A549 (cell line): ENCODE results near the gene UVRAG.

Experiments
- CBX8 ChIP-seq: fragments of 200-600 bp; sonication (generic); IDR thresholded peaks from 2 replicates; pipeline ENCODE4 v1.6.1; 2016
- CHD4 ChIP-seq: fragments of 200-600 bp; sonication (generic); IDR thresholded peaks from 2 replicates; pipeline ENCODE4 v1.6.1; 2016; ENCODE audit warnings: antibody characterized with exemption, mild to moderate bottlenecking, borderline replicate concordance
- CTCF ChIP-seq: fragments of >200 bp; sonication (Bioruptor Twin); formaldehyde crosslinking; IDR thresholded peaks from 3 replicates; pipeline ENCODE4 v1.5.1; 2016
- FOSL2 ChIP-seq, 2 experiments: fragments of 450-650 bp in 1 of 2; fragments of >200 bp in 1 of 2; sonication (Bioruptor Twin) in 1 of 2; formaldehyde crosslinking; IDR thresholded peaks; 2 replicates each; pipeline versions ENCODE4 v1.5.0 to v1.6.1; 2016 to 2020; ENCODE audit warnings: mild to moderate bottlenecking in 1 of 2, moderate library complexity in 1 of 2
- MAFK ChIP-seq: fragments of 450-650 bp; IDR thresholded peaks from 2 replicates; pipeline ENCODE4 v1.6.1; 2014; ENCODE audit not compliant: partially characterized antibody
- POLR2A ChIP-seq: IDR thresholded peaks from 2 replicates; pipeline ENCODE4 v1.6.1; 2012; ENCODE audit warnings: mild to moderate bottlenecking, low read length
- RAD21 ChIP-seq, 2 experiments: fragments of >200 bp in 1 of 2; sonication (Bioruptor Twin) in 1 of 2; formaldehyde crosslinking in 1 of 2; IDR thresholded peaks in 1 of 2; conservative IDR thresholded peaks in 1 of 2; 2 replicates in 1 of 2; 3 replicates in 1 of 2; pipeline ENCODE4 v1.6.1; 2012 to 2018; ENCODE audit warnings: inconsistent platforms in 1 of 2
- RNF2 ChIP-seq: fragments of 200-600 bp; sonication (generic); IDR thresholded peaks from 2 replicates; pipeline ENCODE4 v1.6.1; 2016; ENCODE audit warnings: low read depth, mild to moderate bottlenecking, antibody characterized with exemption, moderate library complexity, borderline replicate concordance
- SMC3 ChIP-seq: fragments of >200 bp; sonication (Bioruptor Twin); formaldehyde crosslinking; IDR thresholded peaks from 3 replicates; pipeline ENCODE4 v1.6.1; 2018; ENCODE audit warnings: inconsistent platforms
- TF ChIP-seq, protein P1 (sequence below): IDR thresholded peaks from 2 replicates; pipeline ENCODE4 v1.6.1; 2012
- TF ChIP-seq, protein P2 (sequence below): fragments of 150-350 bp; IDR thresholded peaks from 2 replicates; pipeline ENCODE4 v1.6.1; 2014; ENCODE audit warnings: low read depth, mild to moderate bottlenecking, low read length

DNA sequence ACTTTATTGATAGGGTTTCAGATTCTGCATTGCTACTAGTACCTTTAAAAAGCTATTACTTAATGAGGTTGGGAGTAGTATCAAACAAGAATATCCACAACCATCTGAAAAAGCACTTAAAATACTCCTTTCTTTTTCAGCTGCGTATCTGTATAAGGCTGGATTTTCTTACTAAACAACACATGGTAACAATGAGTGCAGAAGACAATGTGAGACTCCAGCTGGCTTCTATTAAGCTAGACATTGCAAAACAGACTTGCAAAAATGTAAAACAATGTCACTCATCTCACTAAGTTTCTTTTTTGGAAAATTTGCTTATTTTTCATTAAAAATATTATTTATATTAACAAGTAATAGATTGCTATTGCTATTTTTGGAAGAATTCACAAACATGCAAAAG is 258.7 kb downstream of the UVRAG start:
- TF ChIP-seq RAD21 (conservative IDR thresholded peaks at IDR 0.05 in 1 of 2, IDR thresholded peaks at IDR 0.05 in 1 of 2) (no peak), CTCF (no peak), SMC3 (no peak), POLR2A (no peak), MAFK (no peak), FOSL2 (IDR thresholded peaks at IDR 0.05) (no peak), FOSL2 (CRISPR knock-in tag; IDR thresholded peaks at IDR 0.05) (no peak), RNF2 (no peak), CHD4 (no peak), CBX8 (no peak)
- TF ChIP-seq, protein P1, sequence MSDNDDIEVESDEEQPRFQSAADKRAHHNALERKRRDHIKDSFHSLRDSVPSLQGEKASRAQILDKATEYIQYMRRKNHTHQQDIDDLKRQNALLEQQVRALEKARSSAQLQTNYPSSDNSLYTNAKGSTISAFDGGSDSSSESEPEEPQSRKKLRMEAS = no peak
- TF ChIP-seq, protein P2, sequence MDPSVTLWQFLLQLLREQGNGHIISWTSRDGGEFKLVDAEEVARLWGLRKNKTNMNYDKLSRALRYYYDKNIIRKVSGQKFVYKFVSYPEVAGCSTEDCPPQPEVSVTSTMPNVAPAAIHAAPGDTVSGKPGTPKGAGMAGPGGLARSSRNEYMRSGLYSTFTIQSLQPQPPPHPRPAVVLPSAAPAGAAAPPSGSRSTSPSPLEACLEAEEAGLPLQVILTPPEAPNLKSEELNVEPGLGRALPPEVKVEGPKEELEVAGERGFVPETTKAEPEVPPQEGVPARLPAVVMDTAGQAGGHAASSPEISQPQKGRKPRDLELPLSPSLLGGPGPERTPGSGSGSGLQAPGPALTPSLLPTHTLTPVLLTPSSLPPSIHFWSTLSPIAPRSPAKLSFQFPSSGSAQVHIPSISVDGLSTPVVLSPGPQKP = no peak
